Measurements from ENCODE around the gene SPR. TPM values are rescaled to one million over a fixed set of nuclear protein-coding genes. Genes with fewer than 3 reads are reported as not detected.
A peak's percentile ranks its signal among the peaks of the same experiment; 100 is the strongest.

The SPR gene
- polyA plus RNA-seq (2011; rRNA removed) (88.5 and 99.3 TPM in 2 replicates), polyA plus RNA-seq (2017; fragmentation: RNase III; extraction: RNeasy Plus Mini Kit Qiagen cat#74134 plus additional on column Dnase treatment) (118 to 141 TPM (median 138 TPM) in 3 replicates), polyA minus RNA-seq (2011; rRNA and poly(A)+ RNA removed) (50.9 and 53.4 TPM in 2 replicates)
- 128 and 139 TPM in 2 replicates for polyA plus RNA-seq (2012; cell fraction: cytosol; rRNA removed)
- polyA plus RNA-seq (2012; cell fraction: nucleus; rRNA removed) = 81.5 and 86.8 TPM in 2 replicates

GRCh38 chr2:72887032-72887739 is at the start of gene SPR:
Gene SPR (plus strand): TSS chr2:72887408. CDS start chr2:72887433, 25 bp downstream.
- DNase-seq (ENCODE audit: low read depth in 1 of 2, low spot score in 1 of 2) (peak; percentile 84 to 85), ATAC-seq (peak; percentile 89 to 93), FAIRE-seq (no peak)
- H3K4me2 ChIP-seq = peak within 1 kb of the TSS; percentile 97
- peaks cover 22% of the 10 kb centered on the region for H3K4me1 ChIP-seq
- no peak for TF ChIP-seq ATOH8 (CRISPR knock-in tag; IDR thresholded peaks at IDR 0.05; ENCODE audit: low read depth)
- TF ChIP-seq MYC (IDR thresholded peaks at IDR 0.05; ENCODE audit: borderline replicate concordance, low read length) = peak; percentile 59; the same call in 1 of the 2 replicates
- TF ChIP-seq CBX8 (IDR thresholded peaks at IDR 0.05) = no peak
- peak; percentile 75 for TF ChIP-seq PHF8 (IDR thresholded peaks at IDR 0.05; ENCODE audit: borderline replicate concordance, low read depth)
- peak; percentile 33 to 72; a peak in 4 of 5 replicates for TF ChIP-seq JUN (IDR thresholded peaks at IDR 0.05)
- TF ChIP-seq PBX3 (IDR thresholded peaks at IDR 0.05) = no peak
- no peak; the same call in 2 of the 3 replicates for TF ChIP-seq BCL3 (IDR thresholded peaks at IDR 0.05)
- TF ChIP-seq E2F6 (IDR thresholded peaks at IDR 0.05; ENCODE audit: borderline replicate concordance, low read depth) = peak; percentile 29; the same call in 1 of the 2 replicates
- TF ChIP-seq POLR2A (IDR thresholded peaks at IDR 0.05; ENCODE audit: low read length) = peak; percentile 95
- 0 out of 2 replicates have a peak, but pooled peaks have one; percentile 53 for TF ChIP-seq TFCP2L1 (CRISPR knock-in tag; IDR thresholded peaks at IDR 0.05)
- ChIA-PET POLR2A (interaction anchor here (1.1 to 1.4 kb wide), 4 partner anchors 23 to 347 kb away, joined by 3 read pairs; partner anchors contain the start of gene CCT7), CTCF (interaction anchor here (0.5 to 13.9 kb wide), 82 partner anchors 8 to 1587 kb away, joined by 3 to 260 read pairs (median 4); partner anchors contain the start of gene EMX1)
- H3K27ac ChIP-seq = peak within 1 kb of the TSS; percentile 92 to 96
- under 1% methylated on average over 27 of the region's 76 CpGs for WGBS (ENCODE audit: missing lambda C conversion rate)
- H3K4me3 ChIP-seq = peak within 1 kb of the TSS; percentile 77
- H3K9me3 ChIP-seq = no peaks in the 10 kb centered on the region

GRCh38 chr2:72840066-72840465 is 47.1 kb upstream of the SPR start:
- no peak overlapping the region for H3K4me3 ChIP-seq
- no peak overlapping the region for H3K4me2 ChIP-seq
- H3K27ac ChIP-seq = no peak overlapping the region
- ChIA-PET CTCF (interaction anchor here (1.5 to 5.0 kb wide), 2 partner anchors 11 to 19 kb away, joined by 7 to 32 read pairs; no protein-coding TSS in a partner anchor), POLR2A (no interaction called here)
- no peak for DNase-seq (ENCODE audit: low read depth in 1 of 2, low spot score in 1 of 2)
- no peaks in the 10 kb centered on the region for H3K4me1 ChIP-seq
- WGBS (ENCODE audit: missing lambda C conversion rate) = 56% methylated on average over 2 of the region's 2 CpGs
- FAIRE-seq = no peak
- ATAC-seq = no peak
- H3K9me3 ChIP-seq = no peaks in the 10 kb centered on the region
- no peak for TF ChIP-seq ESRRA (IDR thresholded peaks at IDR 0.05; ENCODE audit: borderline replicate concordance, low read length)
- no peak for TF ChIP-seq CBX8 (IDR thresholded peaks at IDR 0.05)
- TF ChIP-seq ZFP36 (IDR thresholded peaks at IDR 0.05; ENCODE audit: borderline replicate concordance, partially characterized antibody) = no peak
- no peak for TF ChIP-seq RFX5 (IDR thresholded peaks at IDR 0.05)
- no peak for TF ChIP-seq RAD21 (conservative IDR thresholded peaks at IDR 0.05 in 1 of 2, IDR thresholded peaks at IDR 0.05 in 1 of 2)
- TF ChIP-seq POLR2A (IDR thresholded peaks at IDR 0.05; ENCODE audit: low read length) = no peak
- no peak for TF ChIP-seq FOXS1 (CRISPR knock-in tag; IDR thresholded peaks at IDR 0.05)
- no peak for TF ChIP-seq HES2 (IDR thresholded peaks at IDR 0.05)
- TF ChIP-seq HOXB13 (CRISPR knock-in tag; IDR thresholded peaks at IDR 0.05; ENCODE audit: low read depth) = no peak

Measured in A549 (cell line).